H9 (cell line): ENCODE measurements around the gene SPATA19. TPM values are rescaled to one million over a fixed set of nuclear protein-coding genes. Genes with fewer than 3 reads are reported as not detected.

Experiments
- DNase-seq: peaks from one replicate; pipeline ENCODE4 v3.0.0-alpha.2; 2017
- H2AFZ ChIP-seq: one replicate; pipeline ENCODE4 v1.6.1; 2013; ENCODE audit warnings: mild to moderate bottlenecking, low read length, control low read depth, moderate library complexity
- H2AK5ac ChIP-seq: 2 replicates; pipeline ENCODE4 v1.6.1; 2013; ENCODE audit warnings: low read length, control low read depth, mixed read lengths; ENCODE audit not compliant: insufficient read length
- H2BK120ac ChIP-seq: one replicate; pipeline ENCODE4 v1.6.1; 2013; ENCODE audit warnings: low read depth, mild to moderate bottlenecking, low read length, control low read depth, inconsistent platforms; ENCODE audit not compliant: poor library complexity, severe bottlenecking
- H2BK12ac ChIP-seq: 2 replicates; pipeline ENCODE4 v1.6.1; 2013; ENCODE audit warnings: low read length, control low read depth, mixed read lengths, low read depth; ENCODE audit not compliant: insufficient read length
- H2BK15ac ChIP-seq: 2 replicates; pipeline ENCODE4 v1.6.1; 2013; ENCODE audit warnings: low read depth, low read length, control low read depth
- H2BK20ac ChIP-seq: one replicate; pipeline ENCODE4 v1.6.1; 2013; ENCODE audit warnings: low read depth, mild to moderate bottlenecking, low read length, control low read depth, inconsistent platforms; ENCODE audit not compliant: poor library complexity, severe bottlenecking
- H2BK5ac ChIP-seq: 2 replicates; pipeline ENCODE4 v1.6.1; 2013; ENCODE audit warnings: low read length, control low read depth, mixed read lengths; ENCODE audit not compliant: insufficient read length
- H3K14ac ChIP-seq: 2 replicates; pipeline ENCODE4 v1.6.1; 2013; ENCODE audit warnings: low read length, control low read depth; ENCODE audit not compliant: insufficient read depth
- H3K18ac ChIP-seq: 2 replicates; pipeline ENCODE4 v1.6.1; 2013; ENCODE audit warnings: low read depth, mild to moderate bottlenecking, mixed read lengths, low read length, control low read depth; ENCODE audit not compliant: insufficient read length
- H3K23ac ChIP-seq: 2 replicates; pipeline ENCODE4 v1.6.1; 2013; ENCODE audit warnings: low read length, control low read depth, mixed read lengths, low read depth; ENCODE audit not compliant: insufficient read length
- H3K23me2 ChIP-seq: 2 replicates; pipeline ENCODE4 v1.6.1; 2013; ENCODE audit warnings: low read depth, mild to moderate bottlenecking, mixed read lengths, low read length, control low read depth; ENCODE audit not compliant: insufficient read length, poor library complexity, severe bottlenecking
- H3K27ac ChIP-seq: 2 replicates; pipeline ENCODE4 v1.5.1; 2013; ENCODE audit warnings: low read length, control low read depth, mixed read lengths, low read depth; ENCODE audit not compliant: insufficient read length
- H3K27me3 ChIP-seq: 2 replicates; pipeline ENCODE4 v1.6.1; 2013; ENCODE audit warnings: low read length, control low read depth, inconsistent platforms; ENCODE audit not compliant: insufficient read depth
- H3K4ac ChIP-seq: 2 replicates; pipeline ENCODE4 v1.6.1; 2013; ENCODE audit warnings: low read depth, mild to moderate bottlenecking, control low read depth, inconsistent platforms, low read length, moderate library complexity
- H3K4me1 ChIP-seq: 2 replicates; pipeline ENCODE4 v1.6.1; 2013; ENCODE audit warnings: low read length, control low read depth, inconsistent platforms; ENCODE audit not compliant: insufficient read depth
- H3K4me2 ChIP-seq: 2 replicates; pipeline ENCODE4 v1.6.1; 2013; ENCODE audit warnings: low read length, control low read depth, mixed read lengths; ENCODE audit not compliant: insufficient read length, insufficient read depth
- H3K56ac ChIP-seq: 2 replicates; pipeline ENCODE4 v1.6.1; 2013; ENCODE audit warnings: low read depth, mild to moderate bottlenecking, mixed read lengths, low read length, control low read depth; ENCODE audit not compliant: insufficient read length
- H3K79me1 ChIP-seq: 2 replicates; pipeline ENCODE4 v1.6.1; 2013; ENCODE audit warnings: low read depth, mild to moderate bottlenecking, moderate library complexity, low read length, control low read depth, inconsistent platforms; ENCODE audit not compliant: insufficient read depth, poor library complexity, severe bottlenecking
- H3K79me2 ChIP-seq: 2 replicates; pipeline ENCODE4 v1.6.1; 2013; ENCODE audit warnings: low read length, control low read depth, inconsistent platforms; ENCODE audit not compliant: insufficient read depth
- H3K9ac ChIP-seq: 2 replicates; pipeline ENCODE4 v1.6.1; 2013; ENCODE audit warnings: low read length, control low read depth, mixed read lengths; ENCODE audit not compliant: insufficient read length; ENCODE audit errors: extremely low read depth
- H3K9me3 ChIP-seq: one replicate; pipeline ENCODE4 v1.6.1; 2013; ENCODE audit warnings: low read depth, low read length, inconsistent platforms; ENCODE audit not compliant: control insufficient read depth
- H3T11ph ChIP-seq: one replicate; pipeline ENCODE4 v1.6.1; 2013; ENCODE audit warnings: mild to moderate bottlenecking, low read length, control low read depth, inconsistent platforms
- H4K20me1 ChIP-seq: one replicate; pipeline ENCODE4 v1.6.1; 2013; ENCODE audit not compliant: control insufficient read depth, insufficient read length, insufficient read depth
- H4K5ac ChIP-seq: 2 replicates; pipeline ENCODE4 v1.6.1; 2013; ENCODE audit warnings: low read depth, mild to moderate bottlenecking, mixed read lengths, low read length, control low read depth; ENCODE audit not compliant: insufficient read length
- H4K8ac ChIP-seq: replicated peaks from 2 replicates; pipeline ENCODE4 v1.6.1; 2013; ENCODE audit warnings: low read length, control low read depth, mixed read lengths, low read depth; ENCODE audit not compliant: insufficient read length
- H4K91ac ChIP-seq: 2 replicates; pipeline ENCODE4 v1.6.1; 2013; ENCODE audit warnings: low read depth, mild to moderate bottlenecking, moderate library complexity, mixed read lengths, low read length, control low read depth; ENCODE audit not compliant: insufficient read length
- H3K27ac Mint-ChIP-seq, 3 experiments: 2 replicates in 2 of 3; 3 replicates in 1 of 3; pipeline ENCODE4 v1.8.0; 2020 to 2021; ENCODE audit warnings: mixed read lengths in 3 of 3, mild to moderate bottlenecking in 1 of 3, moderate library complexity in 1 of 3
- H3K27me3 Mint-ChIP-seq: 2 replicates; pipeline ENCODE4 v1.8.0; 2021; ENCODE audit warnings: low read depth, mild to moderate bottlenecking, moderate library complexity, mixed read lengths
- H3K36me3 Mint-ChIP-seq, 3 experiments: 2 replicates in 2 of 3; 3 replicates in 1 of 3; pipeline ENCODE4 v1.8.0; 2020 to 2021; ENCODE audit warnings: low read depth in 3 of 3, mixed read lengths in 3 of 3; ENCODE audit not compliant: insufficient read depth in 1 of 3
- H3K4me1 Mint-ChIP-seq, 2 experiments: 2 replicates each; pipeline ENCODE4 v1.8.0; 2020; ENCODE audit warnings: mixed read lengths in 2 of 2
- H3K4me3 Mint-ChIP-seq, 2 experiments: 2 replicates in 1 of 2; 3 replicates in 1 of 2; pipeline ENCODE4 v1.8.0; 2020 to 2021; ENCODE audit warnings: mild to moderate bottlenecking in 2 of 2, mixed read lengths in 2 of 2, moderate library complexity in 1 of 2
- H3K9me3 Mint-ChIP-seq, 2 experiments: 2 replicates in 1 of 2; 3 replicates in 1 of 2; pipeline ENCODE4 v1.8.0; 2020; ENCODE audit warnings: mild to moderate bottlenecking in 2 of 2, mixed read lengths in 2 of 2, moderate library complexity in 1 of 2
- CTCF ChIP-seq: fragments of 200-600 bp; sonication (generic); conservative IDR thresholded peaks from 3 replicates; pipeline ENCODE4 v1.8.0; 2021; ENCODE audit warnings: antibody characterized with exemption, mild to moderate bottlenecking
- WGBS: extraction: QIAGEN DNeasy Blood & Tissue Kit; methylation state at CpG from one replicate; pipeline ENCODE4 v1.1.7; 2013; ENCODE audit warnings: missing lambda C conversion rate, low lambda C conversion rate, mixed read lengths; ENCODE audit not compliant: insufficient read length; ENCODE audit errors: extremely low coverage; 5-methylcytosine and 5-hydroxymethylcytosine counted together
- total RNA-seq: library from RNA; stranded (reverse); gene quantifications from 2 replicates; pipeline ENCODE4 v1.2.1, GENCODE V29; 2021

SPATA19 gene
- total RNA-seq, 1 experiment from 2014 or later: not detected

GRCh38 chr11:133819746-133820315 lies 25.5 kb downstream of the SPATA19 start:
- Histone ChIP-seq H2BK5ac (no peak overlapping the region), H3K4ac (no peak overlapping the region), H2AFZ (no peak overlapping the region), H3K14ac (no peak overlapping the region), H3K56ac (no peak overlapping the region), H4K8ac (no peak overlapping the region), H3K27ac (no peak overlapping the region), H3K9me3 (no peaks in the 10 kb centered on the region), H3K4me1 (no peaks in the 10 kb centered on the region), H4K20me1 (no peaks in the 10 kb centered on the region), H2BK15ac (no peak overlapping the region), H2BK20ac (no peak overlapping the region), H3K4me2 (no peak overlapping the region), H4K5ac (no peak overlapping the region), H3T11ph (no peak overlapping the region), H3K79me2 (no peaks in the 10 kb centered on the region; the same call in 1 of the 2 replicates), H3K23me2 (no peaks in the 10 kb centered on the region), H3K18ac (no peak overlapping the region), H2AK5ac (no peak overlapping the region), H3K79me1 (no peaks in the 10 kb centered on the region), H2BK120ac (no peak overlapping the region), H3K9ac (no peak overlapping the region), H4K91ac (no peak overlapping the region), H3K27me3 (no peaks in the 10 kb centered on the region), H3K23ac (no peak overlapping the region), H2BK12ac (no peak overlapping the region)
- Mint-ChIP-seq H3K4me1 (peaks cover 2 to 12% of the 10 kb centered on the region in 2 experiments), H3K4me3 (no peak overlapping the region), H3K9me3 (no peaks in the 10 kb centered on the region), H3K36me3 (no peaks in the 10 kb centered on the region), H3K27ac (peak overlapping the region in 1 of 3 experiments; percentile 36; a peak in 1 of 7 replicates), H3K27me3 (peaks cover 2% of the 10 kb centered on the region)
- peak; percentile 20 for DNase-seq
- no CpG with 5 or more reads among the region's 6 CpGs for WGBS
- TF ChIP-seq CTCF: no peak
